Astrocyte of the cerebellum (primary cell): ENCODE measurements around the gene PLXNC1.

Source experiments
- DNase-seq: peaks from one replicate; pipeline ENCODE4 v3.0.0-alpha.2; 2011; ENCODE audit warnings: low read depth
- H3K4me3 ChIP-seq: 2 replicates; pipeline ENCODE4 v1.5.1; 2011; ENCODE audit warnings: mild to moderate bottlenecking, low read depth, low read length, moderate library complexity
- CTCF ChIP-seq: IDR thresholded peaks from 2 replicates; pipeline ENCODE4 v1.5.1; 2012; ENCODE audit warnings: low read length, low read depth, moderate library complexity, mild to moderate bottlenecking; ENCODE audit errors: missing control alignments
- in situ Hi-C: cut with HindIII; loops from 2 replicates; pipeline ENCODE4 v1.10.0; 2017; ENCODE audit warnings: low sequenced_read_pairs

Gene PLXNC1

GRCh38 chr12:94116191-94116590, 32.2 kb upstream of the PLXNC1 start:
- H3K4me3 ChIP-seq = no peak overlapping the region
- no peak for TF ChIP-seq CTCF
- no peak for DNase-seq
- in situ Hi-C loops = no loop called here

DNA sequence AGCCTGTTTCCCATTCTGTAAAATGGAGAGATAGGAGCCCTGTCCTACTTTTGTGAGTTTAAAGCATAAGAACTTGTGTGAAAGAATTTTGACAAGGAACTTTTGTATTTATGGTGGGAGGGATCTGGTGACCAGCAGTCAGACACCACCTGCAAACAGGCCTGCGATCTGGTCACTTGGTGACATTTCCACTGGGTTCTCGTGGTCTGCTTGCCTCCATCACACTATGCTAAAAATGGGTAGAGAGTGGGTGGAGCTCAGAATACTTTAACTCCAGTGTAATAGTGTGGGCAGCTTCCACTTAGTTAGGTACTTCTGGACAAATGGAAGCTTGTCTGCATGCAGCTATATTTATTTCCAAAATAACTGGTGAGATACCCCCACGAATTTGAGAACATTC, 26.5 kb upstream of the PLXNC1 start:
- no peak overlapping the region for H3K4me3 ChIP-seq
- in situ Hi-C loops = no loop called here
- TF ChIP-seq CTCF = no peak
- no peak for DNase-seq

- no peak for TF ChIP-seq CTCF
These were observed 25.8 kb upstream of the PLXNC1 start for GRCh38 chr12:94122591-94122990.

GRCh38 chr12:94123127-94123526, 25.2 kb upstream of the PLXNC1 start:
- no peak overlapping the region for H3K4me3 ChIP-seq
- TF ChIP-seq CTCF = no peak
- DNase-seq = no peak
- in situ Hi-C loops = no loop called here

More at GRCh38 chr12:94122591-94122990, 25.8 kb upstream of the PLXNC1 start:
- in situ Hi-C loops = no loop called here
- no peak for DNase-seq
- H3K4me3 ChIP-seq = no peak overlapping the region

- no peak for DNase-seq
- no peak overlapping the region for H3K4me3 ChIP-seq
- in situ Hi-C loops = loop anchor here (25.0 kb wide), 2 partner anchors 311 to 386 kb away; no protein-coding TSS in a partner anchor
- TF ChIP-seq CTCF = no peak
These were observed 22.3 kb upstream of the PLXNC1 start for GRCh38 chr12:94126067-94126466.

DNA sequence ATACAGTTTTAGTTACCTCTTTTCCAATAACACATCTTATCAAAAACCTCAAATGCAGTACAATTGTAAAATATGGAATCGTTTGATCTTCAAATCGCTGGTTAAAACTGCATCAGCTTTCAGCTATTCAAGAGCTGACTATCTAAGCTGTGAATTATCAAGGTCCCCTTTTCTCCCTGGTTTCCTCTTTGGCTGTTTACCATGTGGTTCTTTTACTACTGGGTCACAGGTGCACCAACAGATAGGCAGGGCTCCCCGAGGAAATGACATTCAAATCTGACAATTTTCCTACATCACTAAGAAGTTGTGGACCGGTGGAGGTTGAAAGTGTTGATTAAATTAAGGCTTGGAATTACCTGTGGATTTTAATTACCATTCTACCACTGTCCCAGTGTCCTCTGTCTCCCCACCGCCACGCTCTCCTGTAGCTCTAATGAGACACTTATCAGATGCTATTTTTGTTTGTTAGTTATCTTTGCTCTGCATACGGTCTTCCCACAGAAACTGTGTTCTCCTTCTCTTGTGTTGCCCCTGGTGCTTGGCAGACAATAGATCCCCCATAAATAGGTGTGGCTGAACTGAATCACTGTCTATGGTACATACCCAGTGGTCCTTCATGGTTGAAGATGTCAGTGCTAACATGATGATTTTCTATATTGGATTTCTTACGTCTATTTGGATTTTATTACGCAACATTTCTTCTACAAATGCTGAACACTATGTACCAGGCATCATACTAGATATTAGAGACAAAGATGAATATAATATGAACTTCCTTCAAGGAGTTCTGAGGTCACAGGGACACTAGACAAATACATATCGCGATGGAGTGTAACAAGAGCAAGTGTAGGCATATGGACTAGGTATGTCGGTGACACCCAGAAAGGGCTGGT, 20.9 kb upstream of the PLXNC1 start:
- no peak overlapping the region for H3K4me3 ChIP-seq
- in situ Hi-C loops = loop anchor here (25.0 kb wide), 2 partner anchors 310 to 385 kb away; no protein-coding TSS in a partner anchor
- no peak for TF ChIP-seq CTCF
- no peak for DNase-seq
